KMS-11 (cell line): ENCODE measurements around the gene TRABD2B.

Experiments used
- H2AFZ ChIP-seq: fragments of 200-600 bp; sonication (generic); 2 replicates; pipeline ENCODE4 v1.6.1; 2016; ENCODE audit warnings: antibody characterized with exemption, mixed run types, low read depth
- H3K27ac ChIP-seq: fragments of 200-600 bp; sonication (generic); 2 replicates; pipeline ENCODE4 v1.6.1; 2016; ENCODE audit warnings: mild to moderate bottlenecking, mixed run types
- H3K27me3 ChIP-seq: fragments of 200-600 bp; sonication (generic); 2 replicates; pipeline ENCODE4 v1.6.1; 2017; ENCODE audit warnings: mild to moderate bottlenecking, low read depth, mixed run types, moderate library complexity; ENCODE audit not compliant: insufficient read depth
- H3K36me3 ChIP-seq: fragments of 200-600 bp; sonication (generic); 2 replicates; pipeline ENCODE4 v1.6.1; 2017; ENCODE audit warnings: mild to moderate bottlenecking, mixed run types; ENCODE audit not compliant: insufficient read depth
- H3K4me1 ChIP-seq: fragments of 200-600 bp; sonication (generic); 2 replicates; pipeline ENCODE4 v1.6.1; 2016; ENCODE audit warnings: mild to moderate bottlenecking, low read depth, mixed run types; ENCODE audit not compliant: poor library complexity, severe bottlenecking
- H3K4me2 ChIP-seq: fragments of 200-600 bp; sonication (generic); 2 replicates; pipeline ENCODE4 v1.7.0; 2016; ENCODE audit warnings: mild to moderate bottlenecking, mixed run types
- H3K4me3 ChIP-seq: fragments of 200-600 bp; sonication (generic); IDR thresholded peaks from 2 replicates; pipeline ENCODE4 v1.6.1; 2017; ENCODE audit warnings: low read depth, low read length, mixed read lengths; ENCODE audit not compliant: insufficient read depth
- H3K79me2 ChIP-seq: fragments of 200-600 bp; sonication (generic); 2 replicates; pipeline ENCODE4 v1.6.1; 2016; ENCODE audit warnings: low read depth, mixed run types; ENCODE audit not compliant: insufficient read depth
- H3K9ac ChIP-seq: fragments of 200-600 bp; sonication (generic); 2 replicates; pipeline ENCODE4 v1.6.1; 2016; ENCODE audit warnings: mild to moderate bottlenecking, mixed run types
- H4K20me1 ChIP-seq: fragments of 200-600 bp; sonication (generic); 2 replicates; pipeline ENCODE4 v1.6.1; 2016; ENCODE audit warnings: mild to moderate bottlenecking, mixed run types; ENCODE audit not compliant: insufficient read depth
- CTCF ChIP-seq: fragments of 200-600 bp; sonication (generic); conservative IDR thresholded peaks from 2 replicates; pipeline ENCODE4 v1.6.1; 2017; ENCODE audit warnings: low read depth, mild to moderate bottlenecking, antibody characterized with exemption, low read length, moderate library complexity, mixed read lengths

Gene TRABD2B

GRCh38 chr1:47890779-47891178, 106.4 kb downstream of the TRABD2B start:
- H3K9ac ChIP-seq = no peak overlapping the region
- no peak overlapping the region for H3K4me2 ChIP-seq
- H3K27ac ChIP-seq = no peak overlapping the region
- no peak overlapping the region for H3K4me3 ChIP-seq
- no peaks in the 10 kb centered on the region for H3K4me1 ChIP-seq
- H4K20me1 ChIP-seq = no peaks in the 10 kb centered on the region
- H2AFZ ChIP-seq = no peak overlapping the region
- no peaks in the 10 kb centered on the region for H3K27me3 ChIP-seq
- H3K79me2 ChIP-seq = no peaks in the 10 kb centered on the region
- TF ChIP-seq CTCF = no peak
- no peaks in the 10 kb centered on the region for H3K36me3 ChIP-seq

GRCh38 chr1:47888294-47888629, 108.9 kb downstream of the TRABD2B start:
- no peak overlapping the region for H3K4me3 ChIP-seq
- no peaks in the 10 kb centered on the region for H3K27me3 ChIP-seq
- H4K20me1 ChIP-seq = no peaks in the 10 kb centered on the region
- no peaks in the 10 kb centered on the region for H3K79me2 ChIP-seq
- no peak overlapping the region for H3K4me2 ChIP-seq
- TF ChIP-seq CTCF = no peak
- no peak overlapping the region for H3K27ac ChIP-seq
- no peaks in the 10 kb centered on the region for H3K4me1 ChIP-seq
- H2AFZ ChIP-seq = no peak overlapping the region
- no peaks in the 10 kb centered on the region for H3K36me3 ChIP-seq
- H3K9ac ChIP-seq = no peak overlapping the region

- Histone ChIP-seq H2AFZ (no peak overlapping the region), H3K4me2 (no peak overlapping the region), H3K4me1 (no peaks in the 10 kb centered on the region), H3K27ac (no peak overlapping the region), H3K4me3 (no peak overlapping the region), H3K9ac (no peak overlapping the region), H4K20me1 (no peaks in the 10 kb centered on the region), H3K79me2 (no peaks in the 10 kb centered on the region), H3K36me3 (no peaks in the 10 kb centered on the region), H3K27me3 (no peaks in the 10 kb centered on the region)
- no peak for TF ChIP-seq CTCF
Measured at GRCh38 chr1:47887475-47888293, 109.5 kb downstream of the TRABD2B start.

GRCh38 chr1:47887060-47887459, 110.1 kb downstream of the TRABD2B start:
- no peaks in the 10 kb centered on the region for H3K4me1 ChIP-seq
- H4K20me1 ChIP-seq = no peaks in the 10 kb centered on the region
- no peak overlapping the region for H3K27ac ChIP-seq
- no peak for TF ChIP-seq CTCF
- no peaks in the 10 kb centered on the region for H3K79me2 ChIP-seq
- no peak overlapping the region for H3K9ac ChIP-seq
- no peak overlapping the region for H2AFZ ChIP-seq
- no peak overlapping the region for H3K4me3 ChIP-seq
- H3K36me3 ChIP-seq = no peaks in the 10 kb centered on the region
- no peak overlapping the region for H3K4me2 ChIP-seq
- H3K27me3 ChIP-seq = no peaks in the 10 kb centered on the region
